ENCODE data around the gene LDLRAD4.

Gene LDLRAD4

GRCh38 chr18:13284330-13285027, 65.9 kb downstream of the LDLRAD4 start:
- no peak overlapping the region for H3K4me3 ChIP-seq (ENCODE audit: low read depth, low read length)
- TF ChIP-seq CTCF (conservative IDR thresholded peaks at IDR 0.05; ENCODE audit: low read depth, low read length), result no peak
- no peak for DNase-seq (ENCODE audit: low read depth)

- DNase-seq (ENCODE audit: low read depth), result no peak
- no peak for TF ChIP-seq CTCF (conservative IDR thresholded peaks at IDR 0.05; ENCODE audit: low read depth, low read length)
- H3K4me3 ChIP-seq (ENCODE audit: low read depth, low read length), result no peak overlapping the region
These were observed 67.3 kb downstream of the LDLRAD4 start for GRCh38 chr18:13285874-13286273.

- DNase-seq (ENCODE audit: low read depth), result no peak
- no peak for TF ChIP-seq CTCF (conservative IDR thresholded peaks at IDR 0.05; ENCODE audit: low read depth, low read length)
- no peak overlapping the region for H3K4me3 ChIP-seq (ENCODE audit: low read depth, low read length)
These were observed 68.0 kb downstream of the LDLRAD4 start for GRCh38 chr18:13286456-13287125.

- no peak overlapping the region for H3K4me3 ChIP-seq (ENCODE audit: low read depth, low read length)
- DNase-seq (ENCODE audit: low read depth), result no peak
- TF ChIP-seq CTCF (conservative IDR thresholded peaks at IDR 0.05; ENCODE audit: low read depth, low read length), result no peak
These were observed 68.8 kb downstream of the LDLRAD4 start for GRCh38 chr18:13287372-13287771.

- DNase-seq (ENCODE audit: low read depth), result no peak
- no peak for TF ChIP-seq CTCF (conservative IDR thresholded peaks at IDR 0.05; ENCODE audit: low read depth, low read length)
- no peak overlapping the region for H3K4me3 ChIP-seq (ENCODE audit: low read depth, low read length)
These were observed 70.1 kb downstream of the LDLRAD4 start for GRCh38 chr18:13288509-13289133.

GRCh38 chr18:13289481-13290205, 71.1 kb downstream of the LDLRAD4 start:
- H3K4me3 ChIP-seq (ENCODE audit: low read depth, low read length), result no peak overlapping the region
- no peak for TF ChIP-seq CTCF (conservative IDR thresholded peaks at IDR 0.05; ENCODE audit: low read depth, low read length)
- DNase-seq (ENCODE audit: low read depth), result no peak
